Activated naive CD4-positive, alpha-beta T cell treated with anti-CD3 and anti-CD28 coated beads, Interleukin-2, amount 50 U/mL, for 24 hours (primary cell): ENCODE measurements around the gene BTG1.
A peak's percentile ranks its signal among the peaks of the same experiment; 100 is the strongest.
"Not testable (repeated sequence)": the region's sequence is repeated elsewhere in the genome, so short reads cannot be mapped to it uniquely, and the experiment has no call there.

Experiments
- H3K27ac Mint-ChIP-seq: one replicate; pipeline ENCODE4 v1.8.0; 2021; ENCODE audit warnings: mild to moderate bottlenecking, mixed read lengths
- H3K27me3 Mint-ChIP-seq: one replicate; pipeline ENCODE4 v1.8.0; 2021; ENCODE audit warnings: mixed read lengths
- H3K36me3 Mint-ChIP-seq: one replicate; pipeline ENCODE4 v1.8.0; 2021; ENCODE audit warnings: mixed read lengths
- H3K4me1 Mint-ChIP-seq: one replicate; pipeline ENCODE4 v1.8.0; 2021; ENCODE audit warnings: mixed read lengths
- H3K4me3 Mint-ChIP-seq: one replicate; pipeline ENCODE4 v1.8.0; 2021; ENCODE audit warnings: mild to moderate bottlenecking, mixed read lengths
- H3K9me3 Mint-ChIP-seq: one replicate; pipeline ENCODE4 v1.8.0; 2021; ENCODE audit warnings: mixed read lengths

BTG1 gene

DNA sequence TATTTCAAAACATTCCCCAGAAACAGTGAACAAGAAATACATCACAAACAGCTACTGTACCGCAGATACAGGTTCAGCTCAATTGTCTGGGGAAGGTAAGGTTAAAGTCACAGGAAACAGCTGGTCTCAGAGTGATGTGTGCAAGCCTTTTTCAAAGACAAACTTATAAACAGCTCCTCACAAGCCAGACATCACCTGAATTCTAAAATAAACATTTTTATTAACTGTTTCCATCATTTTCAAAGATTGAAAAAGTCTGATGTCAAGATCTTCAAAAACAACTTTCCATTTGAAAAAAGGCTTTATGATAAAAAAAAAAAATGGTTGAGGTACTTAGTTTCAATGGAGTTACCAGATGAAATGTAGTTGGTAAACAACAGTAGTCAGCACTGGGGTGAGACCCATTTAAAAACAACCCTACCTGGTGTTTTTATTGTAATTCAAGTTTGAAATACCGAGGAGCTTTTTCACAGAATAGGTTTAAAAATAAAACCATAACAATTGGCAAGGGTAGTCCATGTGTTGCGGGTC is 4.0 kb downstream of the BTG1 start:
- Mint-ChIP-seq H3K4me1 (peaks cover 8% of the 10 kb centered on the region), H3K27ac (peak overlapping the region; percentile 98), H3K4me3 (peak overlapping the region; percentile 97), H3K27me3 (no peaks in the 10 kb centered on the region), H3K36me3 (peaks cover 70% of the 10 kb centered on the region), H3K9me3 (no peaks in the 10 kb centered on the region)

GRCh38 chr12:92140896-92141536 is 4.6 kb downstream of the BTG1 start:
- Mint-ChIP-seq H3K4me1 (peaks cover 14% of the 10 kb centered on the region), H3K27me3 (no peaks in the 10 kb centered on the region), H3K36me3 (peaks cover 72% of the 10 kb centered on the region), H3K9me3 (no peaks in the 10 kb centered on the region), H3K27ac (peak overlapping the region; percentile 98), H3K4me3 (peak overlapping the region; percentile 97)

- Mint-ChIP-seq H3K27me3 (no peaks in the 10 kb centered on the region), H3K9me3 (no peaks in the 10 kb centered on the region), H3K4me3 (peak overlapping the region; percentile 97), H3K4me1 (peaks cover 20% of the 10 kb centered on the region), H3K27ac (peak overlapping the region; percentile 98), H3K36me3 (peaks cover 71% of the 10 kb centered on the region)
Observed at GRCh38 chr12:92140156-92140555, 5.5 kb downstream of the BTG1 start.

DNA sequence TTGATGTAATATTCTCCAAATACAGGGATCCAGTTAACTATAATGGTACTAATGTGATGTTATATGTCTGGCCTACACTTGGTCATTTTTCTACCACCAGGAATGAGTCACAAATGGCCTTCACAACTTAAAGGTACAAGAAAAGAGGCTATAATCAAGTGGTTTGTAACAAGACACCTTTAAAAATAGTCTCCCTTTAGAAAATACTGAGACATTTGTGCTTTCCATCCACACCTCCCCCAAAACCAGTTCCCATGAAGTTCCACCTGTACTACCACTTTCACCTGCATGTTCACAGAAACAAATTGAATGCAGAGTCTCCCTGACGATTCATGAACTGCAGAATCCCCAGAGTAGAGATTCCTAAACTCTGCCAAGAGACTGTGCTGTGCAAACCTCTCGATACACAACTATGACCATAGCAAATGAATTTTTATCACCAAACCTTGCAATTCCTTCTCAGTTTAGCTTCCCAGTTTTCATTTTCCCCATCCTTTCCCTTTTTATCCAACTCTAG is 6.0 kb downstream of the BTG1 start:
- H3K9me3 Mint-ChIP-seq, result no peaks in the 10 kb centered on the region
- H3K4me3 Mint-ChIP-seq, result peak overlapping the region; percentile 97
- peaks cover 24% of the 10 kb centered on the region for H3K4me1 Mint-ChIP-seq
- no peaks in the 10 kb centered on the region for H3K27me3 Mint-ChIP-seq
- H3K27ac Mint-ChIP-seq, result peak overlapping the region; percentile 98
- peaks cover 74% of the 10 kb centered on the region for H3K36me3 Mint-ChIP-seq

DNA sequence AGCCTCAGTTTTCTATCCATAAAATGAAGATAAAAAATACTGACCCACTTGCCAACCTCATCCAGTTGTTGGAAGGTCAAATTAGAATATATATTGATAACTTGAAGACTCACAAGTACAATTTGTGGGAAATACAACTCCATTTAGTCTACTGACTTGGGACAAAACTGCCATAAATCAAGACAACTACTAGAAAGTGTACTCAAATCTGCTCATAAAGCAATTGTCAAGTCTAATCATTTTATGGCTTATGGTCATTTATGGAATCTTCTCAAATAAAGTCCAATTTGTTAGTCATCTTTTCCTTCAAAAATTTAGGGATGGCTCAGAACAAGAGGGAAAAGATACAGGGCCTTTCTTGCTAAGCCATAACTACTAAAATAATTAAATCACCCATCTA is 7.0 kb downstream of the BTG1 start:
- H3K27me3 Mint-ChIP-seq, result no peaks in the 10 kb centered on the region
- H3K4me3 Mint-ChIP-seq, result peak overlapping the region; percentile 97
- peaks cover 35% of the 10 kb centered on the region for H3K4me1 Mint-ChIP-seq
- peaks cover 66% of the 10 kb centered on the region for H3K36me3 Mint-ChIP-seq
- peak overlapping the region; percentile 98 for H3K27ac Mint-ChIP-seq
- no peaks in the 10 kb centered on the region for H3K9me3 Mint-ChIP-seq

- Mint-ChIP-seq H3K9me3 (no peaks in the 10 kb centered on the region), H3K4me3 (peak overlapping the region; percentile 97), H3K27ac (peak overlapping the region; percentile 98), H3K36me3 (peaks cover 64% of the 10 kb centered on the region), H3K4me1 (peaks cover 40% of the 10 kb centered on the region), H3K27me3 (no peaks in the 10 kb centered on the region)
Observed at GRCh38 chr12:92138144-92138543, 7.5 kb downstream of the BTG1 start.

GRCh38 chr12:92136965-92137721 is 8.5 kb downstream of the BTG1 start:
- H3K27ac Mint-ChIP-seq, result peak overlapping the region; percentile 98
- H3K36me3 Mint-ChIP-seq, result peaks cover 58% of the 10 kb centered on the region
- no peaks in the 10 kb centered on the region for H3K27me3 Mint-ChIP-seq
- peaks cover 50% of the 10 kb centered on the region for H3K4me1 Mint-ChIP-seq
- H3K9me3 Mint-ChIP-seq, result no peaks in the 10 kb centered on the region
- H3K4me3 Mint-ChIP-seq, result peak overlapping the region; percentile 97

DNA sequence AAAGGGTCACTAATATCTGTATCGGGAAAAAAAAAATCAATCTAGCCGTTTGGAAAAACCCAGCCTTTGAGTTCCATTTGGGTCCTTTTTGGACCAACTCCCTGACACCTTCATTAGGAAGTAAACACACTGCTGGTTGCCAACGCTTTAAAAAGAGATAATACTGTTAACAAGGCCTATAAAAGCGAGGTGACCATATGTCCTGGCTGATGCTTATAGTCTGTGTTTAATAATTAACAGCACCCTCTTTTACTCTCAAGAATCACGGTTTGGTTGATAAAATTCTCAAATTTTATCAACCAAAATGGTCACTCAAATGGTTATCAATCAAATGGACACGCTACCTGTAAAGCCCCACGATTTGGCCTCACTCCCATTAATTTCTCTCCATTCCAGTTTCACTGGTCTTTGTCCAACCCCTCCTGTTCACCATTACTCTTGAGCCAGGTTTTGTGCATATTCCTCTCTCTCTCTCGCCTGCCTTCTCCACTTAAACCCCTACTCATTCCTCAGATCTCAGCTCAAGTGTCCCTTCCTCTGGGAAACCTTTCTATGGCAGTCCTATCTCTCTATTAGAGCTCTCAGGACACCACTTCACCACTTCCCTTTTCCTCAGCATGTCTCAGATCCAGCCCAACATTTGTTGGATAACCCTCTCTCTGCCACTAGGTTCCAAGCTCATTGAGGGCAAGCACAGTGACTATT is 9.5 kb downstream of the BTG1 start:
- H3K36me3 Mint-ChIP-seq, result peaks cover 57% of the 10 kb centered on the region
- peaks cover 4% of the 10 kb centered on the region for H3K9me3 Mint-ChIP-seq
- H3K4me1 Mint-ChIP-seq, result peaks cover 59% of the 10 kb centered on the region
- peak overlapping the region; percentile 97 for H3K4me3 Mint-ChIP-seq
- H3K27me3 Mint-ChIP-seq, result no peaks in the 10 kb centered on the region
- H3K27ac Mint-ChIP-seq, result peak overlapping the region; percentile 98

GRCh38 chr12:92135541-92135940 is 10.1 kb downstream of the BTG1 start:
- Mint-ChIP-seq H3K4me3 (peak overlapping the region; percentile 97), H3K4me1 (peaks cover 64% of the 10 kb centered on the region), H3K27ac (peak overlapping the region; percentile 98), H3K36me3 (peaks cover 53% of the 10 kb centered on the region)
- not testable (repeated sequence) for H3K9me3 Mint-ChIP-seq, H3K27me3 Mint-ChIP-seq

DNA sequence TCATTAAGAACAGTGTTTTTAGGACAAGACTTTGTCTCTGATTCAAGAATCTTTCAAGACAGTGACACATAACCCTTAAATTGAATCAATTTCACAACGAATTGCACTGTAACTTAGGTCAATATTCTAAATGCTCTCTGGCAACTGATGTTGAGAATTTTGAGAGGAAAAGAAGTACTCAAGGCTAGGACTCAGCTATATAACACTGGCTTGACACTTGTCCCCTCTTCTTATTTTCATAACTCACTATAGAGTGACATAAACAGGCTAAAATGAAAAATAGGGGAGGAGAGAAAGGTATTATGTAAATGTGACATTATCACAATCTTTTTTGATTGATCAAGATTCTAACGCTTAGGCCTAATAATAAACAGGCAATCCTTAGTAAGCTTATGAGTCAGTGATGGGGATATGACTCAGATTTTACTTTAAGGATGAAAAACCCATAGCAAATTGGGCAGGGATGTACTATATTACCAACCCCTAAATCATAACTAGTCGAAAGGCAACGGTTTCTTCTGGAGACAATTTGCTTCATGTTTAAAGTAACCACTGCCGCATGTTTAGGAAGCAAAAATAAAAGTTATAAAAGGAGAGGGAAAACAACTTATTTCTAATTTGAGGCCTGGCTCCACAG is 10.9 kb downstream of the BTG1 start:
- Mint-ChIP-seq H3K27me3 (no peaks in the 10 kb centered on the region), H3K9me3 (peaks cover 6% of the 10 kb centered on the region), H3K4me3 (peak overlapping the region; percentile 97), H3K4me1 (peaks cover 69% of the 10 kb centered on the region), H3K36me3 (peaks cover 47% of the 10 kb centered on the region), H3K27ac (peak overlapping the region; percentile 87)

GRCh38 chr12:92133795-92134637 is 11.6 kb downstream of the BTG1 start:
- H3K9me3 Mint-ChIP-seq, result peaks cover 6% of the 10 kb centered on the region

DNA sequence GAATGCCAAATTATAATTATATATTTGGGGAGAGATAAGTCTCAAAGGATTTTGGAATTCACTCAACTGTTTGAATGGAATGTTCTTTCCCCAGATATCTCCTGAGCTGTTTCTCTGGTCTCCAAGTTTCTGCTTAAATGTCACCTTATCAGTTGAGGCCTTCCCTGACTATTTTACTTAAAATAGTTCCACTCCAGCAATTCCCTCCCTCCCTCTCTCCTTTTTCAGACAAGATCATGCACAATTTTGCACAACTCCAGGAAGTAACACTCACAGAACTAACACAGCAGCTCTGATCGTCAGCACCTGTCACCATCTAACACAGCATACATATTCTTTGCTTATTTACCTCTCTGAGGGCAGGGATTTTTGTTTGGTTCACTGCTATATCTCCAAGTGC is 12.5 kb downstream of the BTG1 start:
- Mint-ChIP-seq H3K36me3 (peaks cover 40% of the 10 kb centered on the region), H3K27ac (peak overlapping the region; percentile 92), H3K27me3 (no peaks in the 10 kb centered on the region), H3K4me3 (peak overlapping the region; percentile 97), H3K9me3 (peaks cover 6% of the 10 kb centered on the region), H3K4me1 (peaks cover 80% of the 10 kb centered on the region)

More at GRCh38 chr12:92133795-92134637, 11.6 kb downstream of the BTG1 start:
- H3K27ac Mint-ChIP-seq, result peak overlapping the region; percentile 87
- peak overlapping the region; percentile 97 for H3K4me3 Mint-ChIP-seq
- peaks cover 76% of the 10 kb centered on the region for H3K4me1 Mint-ChIP-seq
- H3K36me3 Mint-ChIP-seq, result peaks cover 43% of the 10 kb centered on the region
- H3K27me3 Mint-ChIP-seq, result no peaks in the 10 kb centered on the region

GRCh38 chr12:92132288-92132687 is 13.4 kb downstream of the BTG1 start:
- Mint-ChIP-seq H3K27ac (peak overlapping the region; percentile 97), H3K27me3 (no peaks in the 10 kb centered on the region), H3K36me3 (peaks cover 39% of the 10 kb centered on the region), H3K4me1 (peaks cover 85% of the 10 kb centered on the region), H3K4me3 (peak overlapping the region; percentile 97), H3K9me3 (peaks cover 6% of the 10 kb centered on the region)

- Mint-ChIP-seq H3K9me3 (peaks cover 6% of the 10 kb centered on the region), H3K27ac (peak overlapping the region; percentile 97), H3K27me3 (no peaks in the 10 kb centered on the region), H3K4me1 (peaks cover 83% of the 10 kb centered on the region), H3K36me3 (peaks cover 39% of the 10 kb centered on the region), H3K4me3 (peak overlapping the region; percentile 97)
Observed at GRCh38 chr12:92130999-92131398, 14.6 kb downstream of the BTG1 start.
